SH-SY5Y (cell line): ENCODE measurements around the gene PLEKHB1.

ENCODE experiments used
- GATA2 ChIP-seq: IDR thresholded peaks from 2 replicates; pipeline ENCODE4 v1.6.1; 2011; ENCODE audit warnings: mild to moderate bottlenecking, low read depth, low read length
- GATA3 ChIP-seq: IDR thresholded peaks from 2 replicates; pipeline ENCODE4 v1.6.1; 2011; ENCODE audit warnings: low read depth, mild to moderate bottlenecking, low read length, moderate library complexity

- TF ChIP-seq GATA3: no peak
- TF ChIP-seq GATA2: no peak
Measured at GRCh38 chr11:73625696-73626318, 20.6 kb upstream of the PLEKHB1 start.
